Measurements from ENCODE around the gene RAB3C.

DNA sequence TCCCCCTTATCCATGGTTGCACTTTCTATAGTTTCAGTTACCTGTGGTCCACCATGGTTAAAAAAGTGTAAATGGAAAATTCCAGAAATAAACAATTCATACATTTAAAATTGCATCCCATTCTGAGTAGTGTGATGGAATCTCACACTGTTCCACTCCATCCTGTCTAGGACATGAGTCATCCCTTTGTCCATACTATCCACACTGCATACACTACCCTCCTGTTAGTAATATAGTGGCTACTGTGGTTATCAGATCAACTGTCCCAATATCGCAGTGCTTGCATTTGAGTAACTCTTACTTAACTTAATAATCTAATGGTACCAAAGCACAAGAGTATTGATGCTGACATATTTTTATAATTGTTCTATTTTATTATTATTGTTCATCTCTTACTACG is 100.7 kb downstream of the RAB3C start:
- no peak for TF ChIP-seq POLR2A (IDR thresholded peaks at IDR 0.05)
- TF ChIP-seq, protein P1, sequence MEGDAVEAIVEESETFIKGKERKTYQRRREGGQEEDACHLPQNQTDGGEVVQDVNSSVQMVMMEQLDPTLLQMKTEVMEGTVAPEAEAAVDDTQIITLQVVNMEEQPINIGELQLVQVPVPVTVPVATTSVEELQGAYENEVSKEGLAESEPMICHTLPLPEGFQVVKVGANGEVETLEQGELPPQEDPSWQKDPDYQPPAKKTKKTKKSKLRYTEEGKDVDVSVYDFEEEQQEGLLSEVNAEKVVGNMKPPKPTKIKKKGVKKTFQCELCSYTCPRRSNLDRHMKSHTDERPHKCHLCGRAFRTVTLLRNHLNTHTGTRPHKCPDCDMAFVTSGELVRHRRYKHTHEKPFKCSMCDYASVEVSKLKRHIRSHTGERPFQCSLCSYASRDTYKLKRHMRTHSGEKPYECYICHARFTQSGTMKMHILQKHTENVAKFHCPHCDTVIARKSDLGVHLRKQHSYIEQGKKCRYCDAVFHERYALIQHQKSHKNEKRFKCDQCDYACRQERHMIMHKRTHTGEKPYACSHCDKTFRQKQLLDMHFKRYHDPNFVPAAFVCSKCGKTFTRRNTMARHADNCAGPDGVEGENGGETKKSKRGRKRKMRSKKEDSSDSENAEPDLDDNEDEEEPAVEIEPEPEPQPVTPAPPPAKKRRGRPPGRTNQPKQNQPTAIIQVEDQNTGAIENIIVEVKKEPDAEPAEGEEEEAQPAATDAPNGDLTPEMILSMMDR (IDR thresholded peaks at IDR 0.05) = no peak

Data from breast epithelium (tissue), 3 donors.